A673 (cell line): ENCODE measurements around the gene MST1R. TPM values are rescaled to one million over a fixed set of nuclear protein-coding genes. Genes with fewer than 3 reads are reported as not detected.
A peak's percentile ranks its signal among the peaks of the same experiment; 100 is the strongest.

Experiments used
- BruUV-seq: library from RNA; stranded (reverse); fragments of 400-500 nt; replicated peaks from 2 replicates; lab custom pipeline; 2021; lab: Mats Ljungman, UMichigan
- CTCF ChIA-PET: fragments of 300-600 bp; sonication (Branson Sonifier 250); formaldehyde crosslinking; loops from one replicate; lab custom pipeline; 2022; ENCODE audit warnings: antibody characterized with exemption; lab: Charles Lee
- POLR2A ChIA-PET: fragments of 300-600 bp; sonication (Branson Sonifier 250); formaldehyde crosslinking; loops from one replicate; lab custom pipeline; 2022; ENCODE audit warnings: antibody characterized with exemption; ENCODE audit not compliant: low non-redundant PET; lab: Charles Lee
- DNase-seq: peaks from one replicate; pipeline ENCODE4 v3.0.0-alpha.2; 2015; ENCODE audit warnings: low spot score
- H3K27ac ChIP-seq: fragments of 200-600 bp; sonication (generic); 2 replicates; pipeline ENCODE4 v1.5.1; 2016; ENCODE audit warnings: mixed run types, low read depth, mild to moderate bottlenecking, mixed read lengths, antibody characterized with exemption, low read length; ENCODE audit not compliant: poor library complexity, severe bottlenecking
- H3K27me3 ChIP-seq: fragments of 200-600 bp; sonication (generic); replicated peaks from 2 replicates; pipeline ENCODE4 v1.6.1; 2017; ENCODE audit warnings: mixed run types, low read depth, mild to moderate bottlenecking, mixed read lengths, antibody characterized with exemption, low read length; ENCODE audit not compliant: insufficient read depth, poor library complexity
- H3K36me3 ChIP-seq: fragments of 200-600 bp; sonication (generic); 2 replicates; pipeline ENCODE4 v1.6.1; 2016; ENCODE audit warnings: mixed run types, mild to moderate bottlenecking, mixed read lengths, antibody characterized with exemption, low read length; ENCODE audit not compliant: insufficient read depth, poor library complexity, severe bottlenecking
- H3K4me1 ChIP-seq: fragments of 200-600 bp; sonication (generic); 2 replicates; pipeline ENCODE4 v1.6.1; 2017; ENCODE audit warnings: mixed run types, mild to moderate bottlenecking, mixed read lengths, antibody characterized with exemption, low read length; ENCODE audit not compliant: insufficient read depth, poor library complexity, severe bottlenecking
- H3K4me3 ChIP-seq: fragments of 200-600 bp; sonication (generic); 2 replicates; pipeline ENCODE4 v1.5.1; 2016; ENCODE audit warnings: low read depth, mixed run types, mild to moderate bottlenecking, mixed read lengths, low read length; ENCODE audit not compliant: poor library complexity, severe bottlenecking
- H3K9me3 ChIP-seq: fragments of 200-600 bp; sonication (generic); 2 replicates; pipeline ENCODE4 v1.6.1; 2016; ENCODE audit warnings: mixed run types, low read depth, mild to moderate bottlenecking, mixed read lengths, antibody characterized with exemption, low read length; ENCODE audit not compliant: poor library complexity, severe bottlenecking
- CTCF ChIP-seq: fragments of 300-800, 200-600 bp; sonication (generic); conservative IDR thresholded peaks from 2 replicates; pipeline ENCODE4 v1.5.1; 2017; ENCODE audit warnings: low read depth, mild to moderate bottlenecking, antibody characterized with exemption, low read length, moderate library complexity, mixed read lengths
- EZH2 ChIP-seq: fragments of 200-600 bp; sonication (generic); IDR thresholded peaks from 2 replicates; pipeline ENCODE4 v1.6.1; 2017; ENCODE audit warnings: borderline replicate concordance, low read depth, mild to moderate bottlenecking, mixed read lengths, antibody characterized with exemption, low read length; ENCODE audit not compliant: poor library complexity, severe bottlenecking
- intact Hi-C: fragments of 100-400 bp; cut with micrococcal nuclease; formaldehyde crosslinking; loops from one replicate; pipeline ENCODE4 v1.10.0; 2022; ENCODE audit not compliant: unreplicated experiment
- total RNA-seq: library from RNA; stranded (reverse); gene quantifications from 2 replicates; pipeline ENCODE4 v1.2.3, GENCODE V29; 2021

Gene MST1R
- total RNA-seq, 1 experiment from 2014 or later, result not detected

- Histone ChIP-seq H3K27ac (no peak overlapping the region), H3K9me3 (no peaks in the 10 kb centered on the region), H3K4me1 (peaks cover 3% of the 10 kb centered on the region), H3K36me3 (no peaks in the 10 kb centered on the region), H3K27me3 (no peaks in the 10 kb centered on the region), H3K4me3 (no peak overlapping the region)
- POLR2A ChIA-PET, result no interaction called here
- no TSS peak for BruUV-seq
- CTCF ChIA-PET, result no interaction called here
- intact Hi-C loops, result no loop called here
- TF ChIP-seq EZH2 (no peak), CTCF (no peak)
- peak; percentile 17 for DNase-seq
These were observed 27.2 kb upstream of the MST1R start for GRCh38 chr3:49930922-49931321.

GRCh38 chr3:49930168-49930690 lies 26.6 kb upstream of the MST1R start:
- intact Hi-C loops, result no loop called here
- Histone ChIP-seq H3K27me3 (no peaks in the 10 kb centered on the region), H3K27ac (peak overlapping the region; percentile 82), H3K4me1 (peaks cover 3% of the 10 kb centered on the region), H3K4me3 (peak overlapping the region; percentile 79), H3K9me3 (no peaks in the 10 kb centered on the region), H3K36me3 (no peaks in the 10 kb centered on the region)
- DNase-seq, result no peak
- ChIA-PET CTCF (interaction anchor here (0.6 to 1.0 kb wide), 4 partner anchors 10 to 261 kb away, joined by 3 to 4 read pairs (median 3); partner anchors contain the start of genes GNAT1 and RBM6), POLR2A (no interaction called here)
- no peak for TF ChIP-seq CTCF
- no peak for TF ChIP-seq EZH2
- no TSS peak for BruUV-seq

- H3K27me3 ChIP-seq, result no peaks in the 10 kb centered on the region
- H3K27ac ChIP-seq, result peak within 1 kb of the TSS; percentile 82
- TSS peak; percentile 42 for BruUV-seq
- H3K9me3 ChIP-seq, result no peaks in the 10 kb centered on the region
- intact Hi-C loops, result no loop called here
- ChIA-PET CTCF (interaction anchor here (0.6 to 1.0 kb wide), 4 partner anchors 10 to 262 kb away, joined by 3 to 4 read pairs (median 3); partner anchors contain the start of genes GNAT1 and RBM6), POLR2A (no interaction called here)
- TF ChIP-seq EZH2 (no peak), CTCF (no peak)
- H3K4me1 ChIP-seq, result peaks cover 3% of the 10 kb centered on the region
- peak; percentile 76 for DNase-seq
- H3K4me3 ChIP-seq, result peak within 1 kb of the TSS; percentile 79
- no peaks in the 10 kb centered on the region for H3K36me3 ChIP-seq
These were observed 25.9 kb upstream of the MST1R start, which contains the start of gene MON1A for GRCh38 chr3:49929291-49930167. Gene MON1A, minus strand, starts transcription at chr3:49929811. Its CDS starts 16,465 bp downstream, at chr3:49913346.
